Measurements from ENCODE around the gene GNB5.
A peak's percentile ranks its signal among the peaks of the same experiment; 100 is the strongest.
"Not testable (repeated sequence)": the region's sequence is repeated elsewhere in the genome, so short reads cannot be mapped to it uniquely, and the experiment has no call there.

GNB5 gene

DNA sequence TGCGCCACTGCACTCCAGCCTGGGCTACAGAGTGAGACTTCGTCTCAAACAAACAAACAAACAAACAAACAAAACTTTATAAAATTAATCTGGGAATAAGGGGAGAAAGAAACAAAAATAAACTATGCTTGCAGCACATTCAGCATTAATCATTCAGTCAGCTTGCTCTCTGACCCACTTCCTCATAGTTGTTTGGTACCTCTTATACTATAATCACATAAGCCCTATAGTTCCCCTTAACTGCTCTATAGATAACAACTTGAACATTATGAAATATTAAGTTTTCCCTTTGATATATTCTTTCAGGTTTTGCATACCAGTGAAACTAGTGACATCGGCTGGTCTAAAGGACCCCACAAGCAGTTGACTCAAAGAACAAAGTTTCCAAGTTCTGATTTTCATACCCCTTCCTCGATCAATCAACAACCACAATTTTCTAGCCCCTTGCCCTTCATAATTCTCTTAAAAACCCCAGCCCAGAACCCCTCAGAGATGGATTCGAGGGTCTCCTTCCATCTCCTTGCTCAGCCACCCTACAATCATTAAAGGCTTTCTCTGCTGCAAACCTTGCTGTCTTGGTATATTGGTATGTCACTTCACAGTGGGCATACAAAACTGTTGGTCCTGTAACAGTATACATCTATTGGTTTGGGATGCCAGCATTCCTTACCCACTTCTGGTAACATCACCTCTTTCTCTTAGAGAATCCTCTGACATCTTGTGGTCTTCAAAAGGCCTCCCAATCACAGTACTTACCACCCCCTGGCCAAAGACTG lies 105.0 kb downstream of the GNB5 start:
- DNase-seq, result no peak

DNA sequence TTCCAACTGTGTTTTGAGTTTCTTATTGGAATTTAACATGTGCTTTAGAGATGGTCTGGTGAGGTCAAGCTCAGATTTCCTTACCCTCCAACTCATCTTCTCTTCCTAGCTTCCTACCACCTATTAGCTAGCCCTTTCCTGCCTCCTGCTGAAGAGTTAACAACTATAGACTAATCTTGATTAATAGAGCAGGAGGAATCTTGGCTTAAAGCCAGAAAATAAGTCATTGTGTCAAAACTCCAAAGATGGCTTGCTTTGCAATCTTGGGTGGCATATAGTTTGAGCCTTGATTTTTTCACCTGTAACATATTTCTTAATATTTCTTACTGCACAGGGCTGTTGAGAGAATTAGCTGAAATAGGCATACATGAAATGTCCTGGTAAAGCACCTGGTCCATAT lies 105.9 kb downstream of the GNB5 start:
- DNase-seq, result no peak

DNA sequence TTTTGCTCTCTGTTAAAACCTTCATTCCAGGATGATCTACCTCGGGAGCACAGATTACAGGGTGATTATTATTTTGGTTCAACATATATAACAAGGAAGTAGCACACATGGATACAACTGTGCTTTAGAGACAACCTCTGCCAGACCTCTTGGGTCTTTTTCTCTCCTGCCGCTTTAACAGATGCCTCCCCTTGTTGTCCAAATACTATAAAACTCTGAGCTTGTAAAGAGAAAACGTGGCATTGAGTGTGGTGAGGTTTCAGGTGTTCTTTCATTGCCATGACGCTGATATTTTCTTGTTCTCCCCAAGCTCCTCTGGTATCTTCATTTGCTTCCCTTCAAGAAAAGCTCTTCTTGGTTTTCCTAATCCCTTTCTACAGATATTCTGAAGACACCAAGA lies 107.6 kb downstream of the GNB5 start:
- no peak for DNase-seq

DNA sequence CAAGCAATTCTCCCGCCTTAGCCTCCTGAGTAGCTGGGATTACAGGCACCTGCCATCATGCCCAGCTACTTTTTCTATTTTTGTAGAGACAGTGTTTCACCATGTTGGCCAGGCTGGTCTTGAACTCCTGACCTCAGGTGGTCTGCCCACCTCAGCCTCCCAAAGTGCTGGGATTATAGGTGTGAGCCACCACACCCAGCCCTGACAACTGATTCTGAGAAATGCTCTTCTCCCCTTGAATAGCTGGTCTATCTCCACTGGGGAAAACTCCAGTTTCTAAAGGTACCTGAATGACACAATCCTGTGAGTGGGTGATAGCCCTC lies 108.2 kb downstream of the GNB5 start:
- DNase-seq, result not testable (repeated sequence)

DNA sequence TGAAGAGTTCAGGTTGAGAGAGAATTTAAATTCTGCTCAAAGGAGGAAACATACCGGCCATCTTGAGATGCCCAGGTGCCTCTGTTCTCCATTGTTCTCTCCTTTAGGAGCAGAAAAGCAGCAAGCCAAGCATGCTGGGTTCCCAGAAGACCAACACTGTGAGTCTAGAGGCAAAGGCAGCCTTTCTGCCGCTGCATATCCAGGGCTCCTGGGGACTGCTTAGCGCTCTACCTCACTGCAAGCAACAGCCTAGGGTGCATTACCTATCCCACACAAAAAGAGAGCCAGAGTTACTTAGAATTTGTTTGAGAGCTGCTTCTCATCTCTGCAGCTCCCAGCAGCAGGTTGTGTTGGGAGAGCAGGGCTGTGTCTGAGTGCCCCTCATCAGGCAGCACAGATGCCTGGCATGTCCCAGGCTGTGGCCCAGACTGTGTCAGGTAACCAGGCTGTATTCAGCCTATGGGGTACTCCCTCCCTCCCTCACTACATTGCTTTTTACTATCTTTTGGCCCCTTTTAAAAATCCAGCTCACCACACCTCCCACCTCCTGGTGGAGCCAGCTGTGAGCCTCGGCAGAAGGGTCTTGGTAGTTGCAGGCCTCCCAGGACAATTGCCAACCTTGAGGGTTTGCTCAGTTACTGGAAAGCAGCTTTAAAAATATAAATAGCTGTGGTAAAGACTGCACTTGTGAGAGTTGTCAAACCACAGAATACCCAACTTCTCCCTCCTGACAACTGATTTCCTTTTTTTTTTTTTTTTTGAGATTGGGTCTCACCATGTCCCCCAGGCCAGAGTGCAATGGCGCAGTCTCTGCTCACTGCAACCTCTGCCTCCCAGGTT lies 108.8 kb downstream of the GNB5 start:
- no peak for DNase-seq

DNA sequence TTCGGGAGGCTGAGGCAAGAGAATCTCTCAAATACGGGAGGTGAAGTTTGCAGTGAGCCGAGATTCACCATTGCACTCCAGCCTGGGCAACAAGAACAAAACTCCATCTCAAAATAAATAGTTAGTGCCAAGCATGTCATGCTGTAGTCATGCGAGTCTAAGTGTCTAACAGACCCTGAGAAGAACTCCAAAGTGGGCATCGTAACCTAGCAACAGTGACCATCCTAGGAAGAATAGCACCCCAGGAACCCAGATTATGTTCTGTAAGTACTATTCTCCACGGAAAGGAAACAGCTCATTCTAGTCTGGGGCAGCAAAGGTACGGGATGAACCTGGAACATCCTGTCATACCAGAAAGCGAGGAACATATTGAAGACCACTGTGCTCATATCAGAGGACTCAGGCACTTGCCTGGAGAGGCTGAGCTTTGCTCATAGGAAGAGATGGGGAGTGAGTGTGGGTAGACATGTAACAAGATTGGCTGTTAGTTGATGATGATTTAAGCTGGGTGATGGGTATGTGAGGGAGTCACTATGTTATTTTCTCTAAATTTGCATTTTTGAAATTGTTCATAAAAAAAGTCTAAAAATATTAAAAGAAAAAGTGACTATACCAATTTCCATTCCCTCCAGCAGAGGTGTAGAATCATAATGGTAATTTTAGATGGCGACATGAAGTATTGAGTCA lies 110.3 kb downstream of the GNB5 start:
- no peak for DNase-seq

DNA sequence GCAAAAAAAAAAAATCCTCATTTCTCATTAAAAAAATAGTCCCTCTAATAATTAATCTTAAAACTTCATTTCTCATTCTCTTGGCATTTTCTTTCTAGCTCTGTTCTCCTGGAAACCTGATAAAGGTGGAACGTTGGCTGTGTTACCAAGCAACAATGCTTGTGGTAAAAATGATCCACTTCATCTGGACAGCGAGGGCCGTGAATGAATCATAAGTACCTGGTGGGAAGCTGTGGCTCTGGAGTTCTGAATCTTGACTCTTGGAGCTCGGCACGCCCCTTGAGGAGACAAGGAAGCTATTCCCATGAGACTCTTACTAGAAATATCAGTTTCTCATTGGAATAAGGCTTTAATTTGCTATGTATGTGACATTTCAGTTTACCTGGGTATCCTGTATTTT lies 111.2 kb downstream of the GNB5 start:
- no peak for DNase-seq

DNA sequence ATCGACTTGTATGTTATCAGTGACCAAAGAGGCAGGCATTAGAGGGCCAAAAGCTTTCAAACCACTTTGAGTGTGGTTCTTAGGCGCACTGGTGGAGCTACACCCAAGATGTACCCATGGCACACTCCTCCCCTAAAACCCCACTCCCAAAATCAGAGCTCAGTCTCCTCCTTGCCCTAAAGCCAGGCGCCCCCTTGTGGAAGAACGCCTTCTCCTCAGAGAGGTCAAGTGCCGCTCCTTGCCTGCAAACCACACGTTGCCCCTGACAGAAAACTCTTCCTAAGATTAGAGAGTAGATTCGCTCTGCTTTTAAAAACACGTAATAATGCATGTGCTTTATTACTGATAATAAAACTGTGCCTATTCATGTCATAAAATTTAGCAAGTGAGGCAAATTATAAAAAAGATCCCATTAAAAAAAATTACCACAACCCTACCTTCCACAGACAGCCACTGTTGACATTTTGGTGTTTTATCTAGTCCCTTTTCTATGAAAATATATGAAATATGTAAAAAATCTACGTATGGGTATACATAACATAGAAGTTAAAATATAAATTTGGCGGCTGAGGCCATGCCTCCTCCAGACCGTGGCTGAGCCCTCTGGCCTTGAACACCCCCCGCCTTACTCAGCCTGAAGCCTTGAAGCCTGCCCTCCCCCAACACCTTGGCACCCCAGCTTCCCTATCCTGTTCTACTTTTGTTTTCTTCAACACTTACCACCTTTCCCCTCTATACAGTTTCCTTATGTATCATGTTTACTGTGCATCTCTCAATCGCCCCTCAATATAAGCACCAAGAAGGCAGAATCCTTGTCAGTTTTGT lies 112.1 kb downstream of the GNB5 start:
- peak; percentile 14 to 82 for DNase-seq

DNA sequence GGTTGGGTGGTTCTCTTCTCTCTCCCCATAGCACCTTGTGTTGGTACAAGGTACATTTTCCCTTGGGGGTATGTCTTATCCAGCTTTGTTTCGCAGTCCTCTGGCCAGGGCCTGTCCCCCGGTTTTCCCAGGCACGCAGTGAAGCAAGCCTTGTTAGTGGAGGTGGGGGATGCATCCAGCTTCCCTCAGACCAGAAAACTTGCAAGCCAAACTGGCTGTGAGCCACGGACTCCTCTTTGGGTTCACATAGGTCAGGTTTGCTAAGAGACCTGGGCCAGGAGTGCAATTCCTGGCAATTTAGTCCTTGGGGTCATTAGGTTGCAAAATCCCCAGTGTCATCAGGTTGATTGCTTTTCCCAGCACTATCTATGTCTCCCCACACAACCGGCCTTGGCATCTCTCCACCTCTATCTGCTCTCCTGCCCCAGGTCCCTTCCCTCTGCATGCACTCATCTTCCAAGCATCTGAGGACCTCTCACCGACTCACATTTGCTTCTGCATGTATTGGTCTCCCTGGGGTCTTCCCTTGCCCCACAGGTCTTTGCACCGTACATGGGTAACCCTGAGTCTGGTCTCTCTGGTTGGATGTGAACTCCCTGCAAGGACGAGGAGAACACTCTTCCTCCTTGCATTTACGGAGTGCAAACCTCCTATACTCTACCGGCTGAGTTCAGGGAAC lies 112.9 kb downstream of the GNB5 start:
- DNase-seq, result no peak

DNA sequence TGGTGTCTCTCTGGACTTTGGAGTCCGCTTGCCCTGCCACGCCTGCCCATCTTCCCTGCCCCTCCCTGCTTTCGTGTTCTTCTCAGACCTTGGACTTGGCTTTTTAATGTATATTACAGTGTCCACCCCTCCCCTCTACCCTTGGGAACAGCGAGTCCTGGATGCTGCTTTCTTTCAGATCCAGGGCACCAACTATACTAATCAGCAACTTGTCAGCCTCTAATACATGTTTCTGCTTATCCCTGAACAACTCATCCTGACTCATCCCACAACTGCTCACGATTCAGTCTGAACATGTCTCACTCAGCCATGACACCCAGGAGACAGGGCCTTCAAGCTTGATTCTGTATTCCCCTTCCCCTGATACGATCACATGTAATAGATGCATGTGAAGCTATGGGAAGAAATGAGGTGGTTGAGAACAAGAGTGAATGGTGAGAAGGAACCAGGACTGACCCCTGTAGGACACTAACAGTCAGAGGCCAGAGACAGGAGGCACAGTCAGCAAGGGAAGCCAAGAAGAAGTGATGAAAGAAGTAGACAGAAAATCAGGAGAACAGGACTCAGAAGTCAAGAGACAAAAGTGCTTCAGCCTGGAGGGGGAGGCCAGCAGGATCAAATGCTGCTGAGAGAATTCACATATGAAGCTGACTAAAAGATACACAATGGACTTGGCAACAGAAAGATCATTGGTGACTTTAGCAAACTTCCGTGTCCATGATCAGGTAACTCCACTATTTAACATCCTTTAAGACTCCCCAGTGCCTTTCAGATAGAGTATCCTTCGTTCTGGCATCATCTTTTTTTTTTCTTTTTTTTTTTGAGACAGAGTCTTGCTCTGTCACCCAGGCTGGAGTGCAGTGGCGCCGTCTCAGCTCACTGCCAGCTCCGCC lies 114.1 kb downstream of the GNB5 start:
- DNase-seq, result no peak

DNA sequence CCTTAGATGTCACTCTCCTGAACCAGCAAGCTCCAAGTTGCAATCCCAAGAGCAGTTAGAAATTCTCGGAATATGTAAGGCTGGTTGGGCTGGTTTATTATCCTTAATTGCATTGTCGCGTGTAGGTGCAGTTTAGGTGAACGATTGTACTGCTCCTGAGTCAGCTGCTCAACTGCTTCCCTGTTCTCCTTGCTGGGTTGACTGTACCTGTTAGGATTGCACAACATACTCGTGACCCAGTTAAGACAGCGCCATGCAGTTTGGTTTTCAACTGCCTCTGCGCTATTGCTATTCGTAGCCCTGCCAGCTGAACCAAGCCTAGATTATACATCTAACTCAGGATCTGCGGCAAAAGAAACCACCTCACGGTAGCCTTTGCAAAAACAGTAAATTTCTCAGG lies 119.6 kb downstream of the GNB5 start:
- DNase-seq, result peak; percentile 4 to 19

DNA sequence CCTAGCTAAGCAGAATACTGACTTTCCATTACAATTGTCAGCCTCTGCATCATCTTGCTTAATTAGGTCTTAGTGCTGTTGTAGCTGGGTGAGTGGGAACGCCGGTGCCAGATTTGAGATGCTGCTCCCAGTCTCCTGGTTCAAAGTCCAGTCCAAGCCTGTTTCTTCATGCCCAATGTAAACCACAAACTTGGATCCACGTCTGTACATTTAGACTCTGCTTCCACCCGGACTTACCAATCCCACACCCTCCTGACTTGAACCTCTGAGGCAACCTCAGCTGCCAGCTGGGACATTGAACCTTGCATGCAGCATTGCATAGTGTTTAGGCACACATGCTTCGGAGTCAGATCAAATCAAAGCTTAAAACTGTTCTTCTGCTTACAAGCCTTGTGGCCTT lies 121.6 kb downstream of the GNB5 start:
- peak in 1 of 2 experiments; percentile 2 for DNase-seq

DNA sequence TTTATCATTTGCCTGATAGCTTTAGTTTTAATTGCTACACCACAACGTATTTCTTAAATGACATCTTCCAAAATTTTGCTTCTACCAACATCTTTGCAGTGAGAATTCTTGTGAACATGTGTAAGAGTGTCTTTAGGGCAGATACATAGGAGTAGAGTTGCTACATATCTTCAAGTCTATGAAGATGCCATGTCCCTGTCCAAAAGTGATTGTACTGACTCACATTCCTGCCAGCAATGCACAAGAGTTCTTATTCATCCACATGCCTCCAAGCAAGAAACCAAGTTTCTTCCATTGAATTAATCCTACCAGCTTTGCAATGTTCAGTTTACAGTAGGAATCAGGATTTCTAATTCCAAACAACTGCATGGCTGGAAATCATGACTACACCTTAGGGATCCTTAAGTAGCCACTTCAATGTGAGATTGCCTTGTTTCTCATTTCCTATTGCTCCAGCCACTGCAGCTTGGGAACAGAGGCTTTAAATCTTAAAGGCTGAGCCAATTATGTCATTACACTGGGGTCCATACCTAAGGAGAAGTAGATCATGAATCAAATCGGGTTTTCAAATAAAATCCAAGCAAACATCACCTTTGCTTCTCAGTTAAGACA lies 123.1 kb downstream of the GNB5 start:
- DNase-seq, result no peak

DNA sequence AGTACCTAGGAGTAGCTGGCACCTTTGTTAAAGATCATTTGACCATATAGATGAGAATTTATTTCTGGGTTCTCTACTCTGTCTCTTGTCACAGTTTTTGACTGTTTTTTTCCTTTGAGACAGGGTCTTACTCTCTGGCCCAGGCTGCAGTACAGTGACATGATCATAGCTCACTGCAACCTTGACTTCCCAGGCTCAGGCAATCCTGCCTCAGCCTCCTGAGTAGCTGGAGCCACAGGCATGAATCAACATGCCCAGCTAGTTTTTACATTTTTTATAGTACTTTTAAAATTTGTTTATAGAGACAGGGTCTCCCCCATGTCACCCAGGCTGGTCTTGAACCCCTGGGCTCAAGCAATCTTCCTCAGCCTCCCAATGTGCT lies 123.7 kb downstream of the GNB5 start:
- no peak for DNase-seq

DNA sequence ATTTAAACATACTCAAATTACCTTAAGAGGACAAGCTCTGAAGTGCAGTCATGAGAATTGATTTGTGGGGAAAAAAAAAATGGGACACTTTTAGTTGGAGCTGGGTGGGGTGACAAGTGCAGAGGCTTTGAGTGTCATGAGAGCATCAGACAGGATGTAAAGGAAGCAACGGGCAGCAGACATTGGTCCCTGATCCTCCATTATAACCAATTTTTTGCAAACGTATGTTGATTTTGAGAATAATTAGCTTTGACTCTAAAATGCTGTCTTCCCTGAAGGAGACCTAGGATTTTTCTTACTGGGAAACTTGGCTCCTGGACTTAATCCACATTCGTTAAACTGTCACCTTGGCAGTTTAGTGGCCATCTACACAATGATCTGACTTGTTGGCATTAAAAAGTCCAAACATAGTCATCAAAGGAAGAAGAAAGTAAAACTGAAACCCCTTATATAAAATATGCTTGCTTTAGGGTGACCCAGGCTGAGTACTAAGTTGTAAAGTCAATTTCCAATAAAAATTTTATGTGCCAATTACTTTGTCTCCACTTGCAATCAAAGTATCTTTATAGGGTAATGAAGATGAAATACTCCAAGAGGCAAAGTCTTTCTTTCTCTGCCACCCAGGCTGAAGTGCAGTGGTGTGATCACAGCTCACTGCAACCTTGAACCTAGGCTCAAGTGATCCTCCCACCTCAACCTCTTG lies 124.2 kb downstream of the GNB5 start:
- DNase-seq, result no peak
